Lower leg skin (tissue), 4 donors: Measurements from ENCODE around the gene APC. TPM values are rescaled to one million over a fixed set of nuclear protein-coding genes. Genes with fewer than 3 reads are reported as not detected.
"Not testable (repeated sequence)": the region's sequence is repeated elsewhere in the genome, so short reads cannot be mapped to it uniquely, and the experiment has no call there.

Source experiments
- DNase-seq, 2 donors: peaks; one replicate each; pipeline ENCODE4 v3.0.0-alpha.2; 2019; ENCODE audit warnings: low spot score in 2 of 2
- H3K4me3 ChIP-seq: fragments of 200-600 bp; sonication (generic); 2 replicates; pipeline ENCODE4 v1.5.1; 2017; ENCODE audit warnings: mild to moderate bottlenecking, low read depth; ENCODE audit not compliant: poor library complexity, severe bottlenecking
- CTCF ChIP-seq, 3 donors: fragments of 450-650 bp; IDR thresholded peaks; one replicate each; pipeline ENCODE4 v1.5.1; 2016; ENCODE audit warnings: antibody characterized with exemption in 3 of 3, mild to moderate bottlenecking in 3 of 3, moderate library complexity in 2 of 3
- POLR2A ChIP-seq, 2 donors: fragments of 450-650 bp; IDR thresholded peaks; one replicate each; pipeline ENCODE4 v1.6.1; 2016 to 2017; ENCODE audit warnings: antibody characterized with exemption in 2 of 2, mild to moderate bottlenecking in 1 of 2, moderate library complexity in 1 of 2
- WGBS, 2 donors: methylation state at CpG; one replicate each; pipeline ENCODE4 v1.1.5; 2018; 5-methylcytosine and 5-hydroxymethylcytosine counted together
- intact Hi-C: fragments of 100-400 bp; cut with DNase I; formaldehyde crosslinking; loops from one replicate; pipeline ENCODE4 v1.15.0; 2023; ENCODE audit warnings: low total_unique reads
- total RNA-seq, 4 donors: library from RNA; depleted of rRNA; stranded (reverse); fragments of >200 nt; gene quantifications; one replicate each; pipeline ENCODE4 v1.1.0, GENCODE V29; 2016

APC gene
- total RNA-seq, 4 donors from 2014 or later = 52.6 to 82.8 (median 61.9) TPM

- DNase-seq = no peak
- TF ChIP-seq POLR2A (IDR thresholded peaks at IDR 0.05) = no peak
- no peak for TF ChIP-seq CTCF (IDR thresholded peaks at IDR 0.05)
- intact Hi-C loops = no loop called here
- H3K4me3 ChIP-seq = no peak overlapping the region
- 44 to 50% methylated on average over 8 of the region's 8 CpGs for WGBS, 2 donors
Measured at GRCh38 chr5:112848116-112848811, 110.6 kb downstream of the APC start.

- WGBS, 2 donors = 66 to 76% methylated on average over 2 of the region's 2 CpGs
Measured at GRCh38 chr5:112849912-112850311, 112.2 kb downstream of the APC start.

GRCh38 chr5:112854651-112855050 lies 117.0 kb downstream of the APC start:
- TF ChIP-seq CTCF (IDR thresholded peaks at IDR 0.05) (no peak), POLR2A (IDR thresholded peaks at IDR 0.05) (no peak)
- H3K4me3 ChIP-seq = no peak overlapping the region
- intact Hi-C loops = no loop called here
- DNase-seq = no peak
- 67 to 80% methylated on average over 1 of the region's 1 CpG for WGBS, 2 donors

More at GRCh38 chr5:112849912-112850311, 112.2 kb downstream of the APC start:
- H3K4me3 ChIP-seq = no peak overlapping the region
- intact Hi-C loops = no loop called here
- no peak for TF ChIP-seq CTCF (IDR thresholded peaks at IDR 0.05)
- no peak for TF ChIP-seq POLR2A (IDR thresholded peaks at IDR 0.05)
- DNase-seq = no peak

- no peak overlapping the region for H3K4me3 ChIP-seq
- intact Hi-C loops = no loop called here
- DNase-seq = no peak
- TF ChIP-seq CTCF (IDR thresholded peaks at IDR 0.05) (no peak), POLR2A (IDR thresholded peaks at IDR 0.05) (no peak)
Measured at GRCh38 chr5:112857866-112858265, 120.2 kb downstream of the APC start.

GRCh38 chr5:112860571-112860928 lies 122.9 kb downstream of the APC start:
- intact Hi-C loops, DNase-seq: not testable (repeated sequence)
- H3K4me3 ChIP-seq = peak overlapping the region; percentile 37
- whole genome bisulfite sequencing, 2 donors = 70 to 74% methylated on average over 11 of the region's 11 CpGs

GRCh38 chr5:112860929-112861637 lies 123.4 kb downstream of the APC start, which contains the start of gene SRP19:
SRP19 (plus strand) TSS chr5:112861287; CDS start chr5:112861377, 90 bp downstream.
- TF ChIP-seq POLR2A (IDR thresholded peaks at IDR 0.05) = no peak
- TF ChIP-seq CTCF (IDR thresholded peaks at IDR 0.05) = no peak
- DNase-seq = peak; percentile 95 to 99
- H3K4me3 ChIP-seq = peak within 1 kb of the TSS; percentile 90
- 1% methylated on average over 24 to 37 of the region's 47 CpGs for WGBS, 2 donors
- intact Hi-C loops = no loop called here
